ENCODE data around the gene FYTTD1. TPM values are rescaled to one million over a fixed set of nuclear protein-coding genes. Genes with fewer than 3 reads are reported as not detected.

FYTTD1 gene
- total RNA-seq, 1 donor from 2014 or later: 84.2 TPM

DNA sequence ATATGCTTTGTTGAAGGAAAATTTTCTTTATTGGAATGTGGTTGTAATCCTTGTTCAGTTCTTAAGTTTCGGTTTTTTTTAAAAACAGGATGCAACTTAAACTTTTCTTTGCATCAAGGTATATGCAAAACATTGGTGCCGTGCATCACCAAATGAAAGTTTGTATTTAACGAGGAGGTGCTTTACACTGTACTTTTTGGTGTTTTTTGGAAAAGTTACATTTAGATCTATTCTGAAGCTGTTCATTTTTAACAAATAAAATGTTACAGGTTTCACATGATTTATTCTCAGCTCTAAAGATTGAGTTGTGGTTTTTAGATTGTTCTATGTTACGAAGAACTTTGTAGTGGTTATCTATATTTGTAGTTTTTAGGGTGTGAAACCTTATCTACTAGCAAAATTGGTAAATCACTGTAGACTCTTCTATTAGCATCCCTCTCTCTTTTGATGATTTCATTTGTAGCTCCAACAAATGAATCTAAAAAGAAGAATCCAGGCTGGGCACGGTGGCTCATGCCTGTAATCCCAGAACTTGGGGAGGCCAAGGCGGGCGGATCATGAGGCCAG, 34.4 kb downstream of the FYTTD1 start:
- peaks cover 46% of the 10 kb centered on the region for H3K4me1 Mint-ChIP-seq
- TF ChIP-seq, protein P1, sequence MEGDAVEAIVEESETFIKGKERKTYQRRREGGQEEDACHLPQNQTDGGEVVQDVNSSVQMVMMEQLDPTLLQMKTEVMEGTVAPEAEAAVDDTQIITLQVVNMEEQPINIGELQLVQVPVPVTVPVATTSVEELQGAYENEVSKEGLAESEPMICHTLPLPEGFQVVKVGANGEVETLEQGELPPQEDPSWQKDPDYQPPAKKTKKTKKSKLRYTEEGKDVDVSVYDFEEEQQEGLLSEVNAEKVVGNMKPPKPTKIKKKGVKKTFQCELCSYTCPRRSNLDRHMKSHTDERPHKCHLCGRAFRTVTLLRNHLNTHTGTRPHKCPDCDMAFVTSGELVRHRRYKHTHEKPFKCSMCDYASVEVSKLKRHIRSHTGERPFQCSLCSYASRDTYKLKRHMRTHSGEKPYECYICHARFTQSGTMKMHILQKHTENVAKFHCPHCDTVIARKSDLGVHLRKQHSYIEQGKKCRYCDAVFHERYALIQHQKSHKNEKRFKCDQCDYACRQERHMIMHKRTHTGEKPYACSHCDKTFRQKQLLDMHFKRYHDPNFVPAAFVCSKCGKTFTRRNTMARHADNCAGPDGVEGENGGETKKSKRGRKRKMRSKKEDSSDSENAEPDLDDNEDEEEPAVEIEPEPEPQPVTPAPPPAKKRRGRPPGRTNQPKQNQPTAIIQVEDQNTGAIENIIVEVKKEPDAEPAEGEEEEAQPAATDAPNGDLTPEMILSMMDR (IDR thresholded peaks at IDR 0.05): no peak
- peak overlapping the region; percentile 56 for H3K4me3 Mint-ChIP-seq
- CTCF ChIA-PET: interaction anchor here (2.0 to 3.5 kb wide), 2 partner anchors 9 to 17 kb away, joined by 4 to 14 read pairs; no protein-coding TSS in a partner anchor
- intact Hi-C loops (cut with micrococcal nuclease): loop anchor here (5.0 kb wide), 1 partner anchor 53 kb away; no protein-coding TSS in a partner anchor
- peaks cover 49% of the 10 kb centered on the region for H3K36me3 Mint-ChIP-seq (ENCODE audit: low read depth)
- H3K27ac Mint-ChIP-seq: peak overlapping the region; percentile 86
- ATAC-seq (ENCODE audit: low read depth) (no peak), DNase-seq (no peak)
- H3K27me3 Mint-ChIP-seq: no peaks in the 10 kb centered on the region
- POLR2A ChIA-PET: interaction anchor here (1.1 kb wide), 1 partner anchor 33 kb away, joined by 3 read pairs; no protein-coding TSS in a partner anchor
- H3K9me3 Mint-ChIP-seq: no peaks in the 10 kb centered on the region

DNA sequence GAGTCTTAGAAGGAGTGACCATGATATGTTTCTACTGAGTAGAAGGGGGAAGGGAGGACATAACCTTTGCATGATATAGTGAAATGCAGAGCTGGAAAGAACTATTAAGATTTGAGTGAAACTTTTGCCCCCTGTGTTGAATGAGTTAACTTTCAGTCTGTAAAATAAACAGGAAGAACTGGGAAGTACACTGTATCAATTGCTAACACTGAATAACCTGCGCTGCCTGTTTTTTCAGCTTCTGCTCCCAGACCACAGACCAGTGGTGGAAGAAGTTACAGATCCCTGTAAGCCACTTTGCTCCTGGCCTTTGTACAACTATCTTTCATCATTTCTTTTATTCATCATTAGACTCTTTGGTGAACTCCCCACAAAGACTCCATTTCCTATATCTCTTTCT, 37.7 kb downstream of the FYTTD1 start:
- ChIA-PET POLR2A (no interaction called here), CTCF (interaction anchor here (1.1 kb wide), 1 partner anchor 10 kb away, joined by 3 read pairs; no protein-coding TSS in a partner anchor)
- no peaks in the 10 kb centered on the region for H3K27me3 Mint-ChIP-seq
- peaks cover 59% of the 10 kb centered on the region for H3K4me1 Mint-ChIP-seq
- no peaks in the 10 kb centered on the region for H3K9me3 Mint-ChIP-seq
- no peak overlapping the region for H3K4me3 Mint-ChIP-seq
- peak overlapping the region; percentile 62 for H3K27ac Mint-ChIP-seq
- DNase-seq: no peak
- TF ChIP-seq, protein P1 (IDR thresholded peaks at IDR 0.05): no peak
- ATAC-seq (ENCODE audit: low read depth): no peak
- intact Hi-C loops (cut with micrococcal nuclease): no loop called here
- H3K36me3 Mint-ChIP-seq (ENCODE audit: low read depth): peaks cover 35% of the 10 kb centered on the region

DNA sequence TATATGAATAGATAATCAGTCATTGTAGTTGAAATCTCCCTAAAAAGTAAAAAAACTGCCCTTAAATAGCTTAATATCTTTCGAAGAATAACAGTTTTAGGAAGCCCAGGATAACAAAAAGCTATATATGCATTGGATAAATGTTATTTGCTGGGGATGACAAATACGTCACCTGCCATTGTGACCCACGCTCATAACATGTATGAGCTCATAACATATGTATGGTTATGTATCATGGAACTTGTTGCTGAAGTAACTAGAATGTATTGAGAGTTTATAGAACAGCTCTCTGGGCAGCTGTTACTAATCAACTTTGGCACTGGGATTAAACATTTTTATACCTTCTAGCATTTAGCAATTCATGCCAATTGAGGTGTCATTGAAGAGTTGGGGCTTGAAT, 39.6 kb downstream of the FYTTD1 start:
- peaks cover 24% of the 10 kb centered on the region for H3K36me3 Mint-ChIP-seq (ENCODE audit: low read depth)
- TF ChIP-seq, protein P1 (IDR thresholded peaks at IDR 0.05): no peak
- H3K27me3 Mint-ChIP-seq: no peaks in the 10 kb centered on the region
- ChIA-PET CTCF (interaction anchor here (1.2 to 1.6 kb wide), 2 partner anchors 12 to 40 kb away, joined by 3 to 4 read pairs; no protein-coding TSS in a partner anchor), POLR2A (interaction anchor here (3.3 to 4.0 kb wide), 2 partner anchors 39 to 77 kb away, joined by 26 to 35 read pairs; partner anchors contain the start of gene FYTTD1)
- ATAC-seq (ENCODE audit: low read depth) (no peak), DNase-seq (no peak)
- H3K27ac Mint-ChIP-seq: peak overlapping the region; percentile 97
- H3K4me1 Mint-ChIP-seq: peaks cover 59% of the 10 kb centered on the region
- no peaks in the 10 kb centered on the region for H3K9me3 Mint-ChIP-seq
- no peak overlapping the region for H3K4me3 Mint-ChIP-seq
- intact Hi-C loops (cut with micrococcal nuclease): no loop called here

DNA sequence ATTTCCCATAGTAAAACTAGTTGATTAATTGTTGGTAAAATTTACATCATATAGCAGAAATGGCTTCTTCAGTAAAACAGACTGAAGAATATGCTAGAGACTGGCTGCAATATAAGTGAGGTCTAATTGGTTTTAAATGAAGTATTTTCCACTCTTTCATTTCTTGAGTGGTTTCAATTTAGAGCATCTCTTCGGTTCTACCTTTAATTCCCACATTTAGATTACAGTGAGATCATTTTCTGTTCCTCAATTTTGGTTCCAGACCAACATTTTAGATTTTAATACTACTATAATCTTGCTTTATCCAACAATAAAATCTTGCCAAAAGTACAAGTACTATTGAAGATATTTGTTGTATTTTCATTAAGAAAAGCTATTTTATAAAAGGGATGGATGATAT, 40.4 kb downstream of the FYTTD1 start:
- DNase-seq: no peak
- CTCF ChIA-PET: interaction anchor here (1.6 kb wide), 1 partner anchor 11 kb away, joined by 4 read pairs; no protein-coding TSS in a partner anchor
- Mint-ChIP-seq H3K27ac (peak overlapping the region; percentile 97), H3K4me3 (peak overlapping the region; percentile 86), H3K9me3 (no peaks in the 10 kb centered on the region), H3K27me3 (no peaks in the 10 kb centered on the region), H3K36me3 (ENCODE audit: low read depth) (peaks cover 18% of the 10 kb centered on the region), H3K4me1 (peaks cover 56% of the 10 kb centered on the region)
- POLR2A ChIA-PET: interaction anchor here (0.6 to 4.0 kb wide), 7 partner anchors 7 to 81 kb away, joined by 8 to 47 read pairs (median 12); partner anchors contain the start of gene FYTTD1
- TF ChIP-seq, protein P1 (IDR thresholded peaks at IDR 0.05): no peak
- ATAC-seq (ENCODE audit: low read depth): no peak
- intact Hi-C loops (cut with micrococcal nuclease): loop anchor here (1.0 to 5.0 kb wide), 3 partner anchors 8 to 162 kb away; partner anchors contain the start of genes FYTTD1 and RPL35A

Measured in activated B cell treated with CpG ODN at 0.5 μM for 24 hours (primary cell).